B cell (primary cell): Measurements from ENCODE around the gene HIC1. TPM values are rescaled to one million over a fixed set of nuclear protein-coding genes. Genes with fewer than 3 reads are reported as not detected.

ENCODE experiments used
- ATAC-seq: fragments of 200-7000 bp; cut with Tn5 transposase; one replicate; pipeline ENCODE4 v1.10.0; 2021; ENCODE audit warnings: low read depth, mild to moderate bottlenecking, moderate number of reproducible peaks, moderate library complexity
- CTCF ChIA-PET: fragments of 350-600 bp; sonication (Branson Sonifier 250); formaldehyde crosslinking; loops from one replicate; lab custom pipeline; 2021; ENCODE audit warnings: antibody characterized with exemption, inconsistent platforms; lab: Charles Lee
- POLR2A ChIA-PET: fragments of 350-600 bp; sonication (Branson Sonifier 250); formaldehyde crosslinking; loops from one replicate; lab custom pipeline; 2021; ENCODE audit warnings: antibody characterized with exemption; lab: Charles Lee
- DNase-seq: peaks from one replicate; pipeline ENCODE4 v3.0.0; 2013
- H2AFZ ChIP-seq: 2 replicates; pipeline ENCODE4 v1.6.1; 2012; ENCODE audit warnings: mild to moderate bottlenecking, low read depth, low read length; ENCODE audit not compliant: insufficient read depth, poor library complexity, severe bottlenecking
- H3K27ac ChIP-seq, 2 donors: 1 replicate in 1 of 2; 2 replicates in 1 of 2; pipeline ENCODE4 v1.5.1; 2012 to 2013; ENCODE audit warnings: low read length in 2 of 2, mild to moderate bottlenecking in 2 of 2, moderate library complexity in 1 of 2
- H3K27me3 ChIP-seq, 4 experiments: fragments of 200-600 bp in 1 of 4; sonication (generic) in 1 of 4; replicated peaks in 1 of 4; 1 replicate in 2 of 4; 2 replicates in 2 of 4; pipeline versions ENCODE4 v1.6.1 to v1.7.0; 2013 to 2016; ENCODE audit warnings: low read length in 3 of 4, mild to moderate bottlenecking in 2 of 4, mixed read lengths in 1 of 4, moderate library complexity in 1 of 4; ENCODE audit not compliant: insufficient read depth in 4 of 4, control insufficient read depth in 3 of 4; ENCODE audit errors: control extremely low read depth in 1 of 4
- H3K36me3 ChIP-seq, 2 experiments: replicated peaks in 1 of 2; 1 replicate in 1 of 2; 2 replicates in 1 of 2; pipeline versions ENCODE4 v1.6.1 to v1.7.1; 2013; ENCODE audit warnings: low read length in 1 of 2; ENCODE audit not compliant: insufficient read depth in 2 of 2, control insufficient read depth in 1 of 2; ENCODE audit errors: control extremely low read depth in 1 of 2, extremely low read depth in 1 of 2
- H3K4me1 ChIP-seq, 2 donors: fragments of 200-600 bp in 1 of 2; sonication (generic) in 1 of 2; 1 replicate in 1 of 2; 2 replicates in 1 of 2; pipeline versions ENCODE4 v1.5.1 to v1.6.1; 2013 to 2017; ENCODE audit warnings: low read length in 2 of 2; ENCODE audit not compliant: control insufficient read depth in 2 of 2, insufficient read depth in 2 of 2
- H3K4me2 ChIP-seq: replicated peaks from 2 replicates; pipeline ENCODE3; 2012; ENCODE audit warnings: mild to moderate bottlenecking, low read depth, low read length; ENCODE audit not compliant: poor library complexity, severe bottlenecking
- H3K4me3 ChIP-seq, 5 experiments: fragments of 200-600 bp in 1 of 5; sonication (generic) in 1 of 5; 1 replicate in 3 of 5; 2 replicates in 2 of 5; pipeline versions ENCODE4 v1.5.1 to v1.7.0; 2011 to 2016; ENCODE audit warnings: low read length in 4 of 5, mild to moderate bottlenecking in 4 of 5, low read depth in 2 of 5, control low read depth in 1 of 5, moderate library complexity in 1 of 5; ENCODE audit not compliant: insufficient read depth in 1 of 5; ENCODE audit errors: control extremely low read depth in 1 of 5, extremely low read depth in 1 of 5
- H3K79me2 ChIP-seq: fragments of 200-600 bp; sonication (generic); one replicate; pipeline ENCODE4 v1.6.0; 2016; ENCODE audit warnings: low read length; ENCODE audit not compliant: control insufficient read depth, insufficient read depth
- H3K9ac ChIP-seq: fragments of 200-600 bp; sonication (generic); 2 replicates; pipeline ENCODE4 v1.6.1; 2017; ENCODE audit warnings: mild to moderate bottlenecking, low read length, moderate library complexity
- H3K9me3 ChIP-seq, 3 donors: one replicate each; pipeline versions ENCODE4 v1.6.1 to v1.7.1; 2013; ENCODE audit warnings: low read length in 2 of 3; ENCODE audit not compliant: control insufficient read depth in 2 of 3, insufficient read depth in 1 of 3; ENCODE audit errors: control extremely low read depth in 1 of 3
- H4K20me1 ChIP-seq: 2 replicates; pipeline ENCODE4 v1.6.0; 2012; ENCODE audit warnings: mild to moderate bottlenecking, low read length; ENCODE audit not compliant: insufficient read depth, control insufficient read depth, poor library complexity, severe bottlenecking
- H3K27ac Mint-ChIP-seq: one replicate; pipeline ENCODE4 v1.8.0; 2021; ENCODE audit warnings: mixed read lengths
- H3K27me3 Mint-ChIP-seq: one replicate; pipeline ENCODE4 v1.8.0; 2021; ENCODE audit warnings: mixed read lengths
- H3K4me1 Mint-ChIP-seq: one replicate; pipeline ENCODE4 v1.8.0; 2021; ENCODE audit warnings: mixed read lengths
- H3K4me3 Mint-ChIP-seq: one replicate; pipeline ENCODE4 v1.8.0; 2021; ENCODE audit warnings: mixed read lengths
- H3K9me3 Mint-ChIP-seq: one replicate; pipeline ENCODE4 v1.8.0; 2022; ENCODE audit warnings: mixed read lengths; ENCODE audit not compliant: insufficient read depth
- CTCF ChIP-seq: fragments of 200-600 bp; IDR thresholded peaks from one replicate; pipeline ENCODE4 v1.8.0; 2022; ENCODE audit warnings: antibody characterized with exemption, mild to moderate bottlenecking
- EZH2 ChIP-seq: IDR thresholded peaks from 2 replicates; pipeline ENCODE4 v1.6.1; 2012; ENCODE audit warnings: borderline replicate concordance, low read depth, mild to moderate bottlenecking, moderate library complexity, low read length; ENCODE audit not compliant: insufficient read depth, poor library complexity, severe bottlenecking
- WGBS: methylation state at CpG from one replicate; pipeline ENCODE4 v1.1.5; 2013; ENCODE audit warnings: missing lambda C conversion rate; ENCODE audit not compliant: insufficient coverage; 5-methylcytosine and 5-hydroxymethylcytosine counted together
- intact Hi-C: fragments of 100-400 bp; cut with micrococcal nuclease; formaldehyde crosslinking; loops from one replicate; pipeline ENCODE4 v1.10.0; 2022
- polyA plus RNA-seq: library from polyadenylated mRNA; depleted of rRNA; stranded (reverse); fragments of >200 nt; gene quantifications from 2 replicates; pipeline ENCODE4 v1.2.3, GENCODE V29; 2012
- total RNA-seq, 2 donors: library from RNA; stranded (reverse); fragments of 120-200 nt in 1 of 2; gene quantifications; 1 replicate in 1 of 2; 2 replicates in 1 of 2; pipeline versions ENCODE4 v1.2.3 to v1.2.4, GENCODE V29; 2013 to 2022

Gene HIC1
- total and polyA plus RNA-seq, 2 donors (not counting 1 experiment from before 2014, with no cell fraction given), result 0.46 to 1.9 TPM

- WGBS, result 6% methylated on average over 85 of the region's 85 CpGs
- no peaks in the 10 kb centered on the region for H3K79me2 ChIP-seq
- CTCF ChIA-PET, result interaction anchor here (0.7 to 8.1 kb wide), 14 partner anchors 8 to 296 kb away, joined by 3 to 330 read pairs (median 12); no protein-coding TSS in a partner anchor
- peaks cover 55 to 65% of the 10 kb centered on the region in 2 donors for H3K4me1 ChIP-seq
- Mint-ChIP-seq H3K4me1 (peaks cover 43% of the 10 kb centered on the region), H3K27ac (peak overlapping the region; percentile 68), H3K27me3 (peaks cover 7% of the 10 kb centered on the region), H3K4me3 (peak overlapping the region; percentile 82), H3K9me3 (no peaks in the 10 kb centered on the region)
- peak overlapping the region; percentile 42 for H3K9ac ChIP-seq
- peaks cover 0 to 17% (median 0%) of the 10 kb centered on the region in 3 donors for H3K9me3 ChIP-seq
- peak overlapping the region; percentile 51 for H2AFZ ChIP-seq
- TF ChIP-seq EZH2 (no peak), CTCF (no peak)
- peak; percentile 81 for DNase-seq
- H3K36me3 ChIP-seq, result peaks cover 0 to 4% of the 10 kb centered on the region in 2 experiments
- peak overlapping the region; percentile 95 for H3K4me2 ChIP-seq
- H3K4me3 ChIP-seq, result peak overlapping the region in 4 of 5 experiments; percentile 4 to 57 (median 37)
- peaks cover 0 to 54% (median 11%) of the 10 kb centered on the region in 4 experiments for H3K27me3 ChIP-seq
- ATAC-seq, result no peak
- H4K20me1 ChIP-seq, result peaks cover 34% of the 10 kb centered on the region
- POLR2A ChIA-PET, result interaction anchor here (0.8 kb wide), 1 partner anchor 36 kb away, joined by 4 read pairs; no protein-coding TSS in a partner anchor
- intact Hi-C loops, result loop anchor here (10.0 kb wide), 1 partner anchor 152 kb away; no protein-coding TSS in a partner anchor
- H3K27ac ChIP-seq, result no peak overlapping the region
These were observed 1.6 kb downstream of the HIC1 start for GRCh38 chr17:2056206-2057174.
